GM04503 (cell line): Measurements from ENCODE around the gene DACH2.

Experiments used
- DNase-seq: peaks from one replicate; pipeline ENCODE4 v3.0.0-alpha.2; 2012; ENCODE audit warnings: low read depth

Gene DACH2

DNA sequence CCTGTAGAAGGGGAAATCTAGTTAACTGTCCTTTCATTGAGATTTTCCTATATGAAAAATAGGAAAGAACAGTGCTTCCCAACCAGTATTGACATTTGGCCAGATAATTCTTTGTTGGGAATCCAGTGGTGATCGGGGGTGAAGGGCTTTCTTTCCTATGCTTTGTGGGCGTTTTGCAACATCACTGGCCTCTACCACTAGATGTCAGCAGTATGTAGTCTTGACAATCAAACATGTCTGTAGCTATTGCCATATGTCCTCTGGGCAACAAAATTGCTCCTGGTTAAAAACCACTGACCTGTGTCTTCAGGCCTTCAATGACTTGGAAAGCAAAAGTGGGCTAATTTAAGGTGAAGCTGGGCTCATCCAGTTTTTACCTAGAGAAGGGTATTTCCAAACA lies 658.5 kb downstream of the DACH2 start:
- DNase-seq: no peak

- no peak for DNase-seq
Measured at GRCh38 chrX:86809651-86810050, 661.4 kb downstream of the DACH2 start.

- DNase-seq: no peak
Measured at GRCh38 chrX:86829786-86830185, 681.5 kb downstream of the DACH2 start.

DNA sequence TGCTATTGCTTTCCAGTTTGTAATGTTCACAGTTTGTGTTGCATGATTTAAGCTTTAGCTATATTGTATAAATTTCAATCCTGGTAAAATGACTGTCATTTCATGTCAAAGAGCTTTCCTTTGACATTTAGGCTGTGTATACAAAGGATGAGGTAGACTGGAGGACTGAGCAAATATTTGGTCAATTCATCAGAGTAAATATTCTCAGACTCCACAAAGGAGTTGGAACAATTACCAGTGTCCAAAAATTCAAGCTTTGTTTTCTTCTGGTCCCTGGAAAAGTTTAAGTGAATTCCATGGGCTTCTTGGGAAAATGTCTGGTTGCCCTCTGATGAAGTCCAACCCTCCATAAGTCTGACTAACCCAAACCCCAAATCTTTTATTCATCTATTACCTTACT lies 682.4 kb downstream of the DACH2 start:
- DNase-seq: no peak

GRCh38 chrX:86845101-86845500 lies 696.9 kb downstream of the DACH2 start:
- DNase-seq: no peak
